ENCODE measurements around the gene ZDHHC11.
A peak's percentile ranks its signal among the peaks of the same experiment; 100 is the strongest.
"Not testable (repeated sequence)": the region's sequence is repeated elsewhere in the genome, so short reads cannot be mapped to it uniquely, and the experiment has no call there.

Gene ZDHHC11

GRCh38 chr5:758698-759053 lies 92.1 kb downstream of the ZDHHC11 start:
- no peak for DNase-seq

- peak in 1 of 2 donors; percentile 47 for DNase-seq
Measured at GRCh38 chr5:757931-758697, 92.7 kb downstream of the ZDHHC11 start.

GRCh38 chr5:757346-757930 lies 93.3 kb downstream of the ZDHHC11 start:
- no peak for DNase-seq

GRCh38 chr5:756865-757345 lies 93.9 kb downstream of the ZDHHC11 start:
- DNase-seq, result peak in 1 of 2 donors; percentile 38

GRCh38 chr5:756171-756570 lies 94.6 kb downstream of the ZDHHC11 start:
- no peak for DNase-seq

GRCh38 chr5:754143-754632 lies 96.6 kb downstream of the ZDHHC11 start:
- not testable (repeated sequence) for DNase-seq

GRCh38 chr5:753567-754142 lies 97.1 kb downstream of the ZDHHC11 start:
- not testable (repeated sequence) for DNase-seq

- DNase-seq, result not testable (repeated sequence)
Measured at GRCh38 chr5:752532-753115, 98.2 kb downstream of the ZDHHC11 start.

- not testable (repeated sequence) for DNase-seq
Measured at GRCh38 chr5:751992-752391, 98.8 kb downstream of the ZDHHC11 start.

- no peak for DNase-seq
Measured at GRCh38 chr5:751496-751895, 99.3 kb downstream of the ZDHHC11 start.

GRCh38 chr5:750226-750625 lies 100.6 kb downstream of the ZDHHC11 start:
- DNase-seq, result not testable (repeated sequence)

- DNase-seq, result no peak
Measured at GRCh38 chr5:749101-749670, 101.6 kb downstream of the ZDHHC11 start.

GRCh38 chr5:748011-748980 lies 102.5 kb downstream of the ZDHHC11 start:
- DNase-seq, result not testable (repeated sequence)

GRCh38 chr5:747303-747844 lies 103.4 kb downstream of the ZDHHC11 start:
- DNase-seq, result not testable (repeated sequence)

GRCh38 chr5:746258-746761 lies 104.5 kb downstream of the ZDHHC11 start:
- DNase-seq, result no peak
